ENCODE data around the gene TNS3.

Gene TNS3

GRCh38 chr7:47508389-47509380 lies 73.2 kb downstream of the TNS3 start:
- H3K4me3 ChIP-seq (ENCODE audit: low read depth, low read length), result no peak overlapping the region

GRCh38 chr7:47507522-47507921 lies 74.4 kb downstream of the TNS3 start:
- no peak overlapping the region for H3K4me3 ChIP-seq (ENCODE audit: low read depth, low read length)

- no peak overlapping the region for H3K4me3 ChIP-seq (ENCODE audit: low read depth, low read length)
Measured at GRCh38 chr7:47506382-47507339, 75.2 kb downstream of the TNS3 start.

GRCh38 chr7:47505312-47506007 lies 76.5 kb downstream of the TNS3 start:
- H3K4me3 ChIP-seq (ENCODE audit: low read depth, low read length), result no peak overlapping the region

- H3K4me3 ChIP-seq (ENCODE audit: low read depth, low read length), result no peak overlapping the region
Measured at GRCh38 chr7:47504551-47505311, 77.2 kb downstream of the TNS3 start.

- H3K4me3 ChIP-seq (ENCODE audit: low read depth, low read length), result no peak overlapping the region
Measured at GRCh38 chr7:47503281-47503680, 78.6 kb downstream of the TNS3 start.

- H3K4me3 ChIP-seq (ENCODE audit: low read depth, low read length), result no peak overlapping the region
Measured at GRCh38 chr7:47502240-47502877, 79.6 kb downstream of the TNS3 start.

GRCh38 chr7:47501406-47501805 lies 80.5 kb downstream of the TNS3 start:
- H3K4me3 ChIP-seq (ENCODE audit: low read depth, low read length), result no peak overlapping the region

GRCh38 chr7:47500103-47500563 lies 81.8 kb downstream of the TNS3 start:
- H3K4me3 ChIP-seq (ENCODE audit: low read depth, low read length), result no peak overlapping the region

GRCh38 chr7:47498229-47499056 lies 83.5 kb downstream of the TNS3 start:
- H3K4me3 ChIP-seq (ENCODE audit: low read depth, low read length), result no peak overlapping the region

GRCh38 chr7:47497367-47498096 lies 84.4 kb downstream of the TNS3 start:
- H3K4me3 ChIP-seq (ENCODE audit: low read depth, low read length), result no peak overlapping the region

GRCh38 chr7:47496666-47497065 lies 85.2 kb downstream of the TNS3 start:
- no peak overlapping the region for H3K4me3 ChIP-seq (ENCODE audit: low read depth, low read length)

GRCh38 chr7:47496056-47496665 lies 85.8 kb downstream of the TNS3 start:
- H3K4me3 ChIP-seq (ENCODE audit: low read depth, low read length), result no peak overlapping the region

- no peak overlapping the region for H3K4me3 ChIP-seq (ENCODE audit: low read depth, low read length)
Measured at GRCh38 chr7:47493976-47494911, 87.7 kb downstream of the TNS3 start.

GRCh38 chr7:47492716-47493325 lies 89.1 kb downstream of the TNS3 start:
- no peak overlapping the region for H3K4me3 ChIP-seq (ENCODE audit: low read depth, low read length)

Data from iPS-11a (cell line).